ENCODE data around the gene C5orf15. TPM values are rescaled to one million over a fixed set of nuclear protein-coding genes. Genes with fewer than 3 reads are reported as not detected.
"Not testable (repeated sequence)": the region's sequence is repeated elsewhere in the genome, so short reads cannot be mapped to it uniquely, and the experiment has no call there.

C5orf15 gene
- total RNA-seq, 3 donors from 2014 or later, result 24.5 to 38.3 (median 26.8) TPM

DNA sequence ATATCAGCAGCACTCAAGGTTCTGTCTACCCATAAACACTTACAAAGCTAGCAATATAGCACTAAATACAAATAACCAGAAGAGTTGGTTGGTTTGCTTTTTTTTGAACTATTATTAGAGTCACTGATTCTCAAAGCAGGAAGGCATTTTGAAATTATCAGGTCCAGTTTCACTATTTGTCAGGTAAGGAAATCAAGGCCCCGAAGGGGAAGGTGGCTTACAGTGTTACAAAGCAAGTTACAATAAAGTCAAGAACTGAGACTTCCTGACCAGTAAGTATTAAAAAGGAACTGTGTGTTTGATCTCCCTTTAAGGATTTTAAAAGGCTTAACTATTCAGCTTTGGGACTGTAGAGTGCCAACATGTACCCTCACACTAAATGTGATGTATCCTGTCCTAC, 10.8 kb downstream of the C5orf15 start:
- intact Hi-C loops (cut with DNase I, micrococcal nuclease), result no loop called here

DNA sequence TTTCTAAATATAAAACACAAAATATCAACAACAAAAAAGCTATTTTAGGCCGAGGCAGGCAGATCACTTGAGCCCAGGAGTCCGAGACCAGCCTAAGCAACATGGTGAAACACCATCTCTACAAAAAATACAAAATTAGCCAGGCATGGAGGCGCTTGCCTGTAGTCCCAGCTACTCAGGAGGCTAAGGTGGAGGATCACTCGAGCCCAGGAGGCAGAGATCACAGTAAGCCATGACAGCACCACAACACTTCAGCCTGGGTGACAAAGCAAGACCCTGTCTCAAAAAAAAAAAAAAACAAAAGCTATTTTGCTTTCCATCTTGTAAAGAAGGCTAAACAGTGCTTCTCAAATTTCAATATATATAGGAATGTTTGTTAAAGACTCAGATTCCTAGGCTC, 11.3 kb downstream of the C5orf15 start:
- ATAC-seq, result no peak
- peaks cover 4% of the 10 kb centered on the region for H3K4me1 ChIP-seq (ENCODE audit: low read depth)
- no peaks in the 10 kb centered on the region for H3K9me3 ChIP-seq
- H3K4me3 ChIP-seq, result no peak overlapping the region
- H3K36me3 ChIP-seq (ENCODE audit: low read depth), result no peaks in the 10 kb centered on the region
- intact Hi-C loops (cut with DNase I, micrococcal nuclease), result no loop called here
- TF ChIP-seq, protein P1, sequence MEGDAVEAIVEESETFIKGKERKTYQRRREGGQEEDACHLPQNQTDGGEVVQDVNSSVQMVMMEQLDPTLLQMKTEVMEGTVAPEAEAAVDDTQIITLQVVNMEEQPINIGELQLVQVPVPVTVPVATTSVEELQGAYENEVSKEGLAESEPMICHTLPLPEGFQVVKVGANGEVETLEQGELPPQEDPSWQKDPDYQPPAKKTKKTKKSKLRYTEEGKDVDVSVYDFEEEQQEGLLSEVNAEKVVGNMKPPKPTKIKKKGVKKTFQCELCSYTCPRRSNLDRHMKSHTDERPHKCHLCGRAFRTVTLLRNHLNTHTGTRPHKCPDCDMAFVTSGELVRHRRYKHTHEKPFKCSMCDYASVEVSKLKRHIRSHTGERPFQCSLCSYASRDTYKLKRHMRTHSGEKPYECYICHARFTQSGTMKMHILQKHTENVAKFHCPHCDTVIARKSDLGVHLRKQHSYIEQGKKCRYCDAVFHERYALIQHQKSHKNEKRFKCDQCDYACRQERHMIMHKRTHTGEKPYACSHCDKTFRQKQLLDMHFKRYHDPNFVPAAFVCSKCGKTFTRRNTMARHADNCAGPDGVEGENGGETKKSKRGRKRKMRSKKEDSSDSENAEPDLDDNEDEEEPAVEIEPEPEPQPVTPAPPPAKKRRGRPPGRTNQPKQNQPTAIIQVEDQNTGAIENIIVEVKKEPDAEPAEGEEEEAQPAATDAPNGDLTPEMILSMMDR (IDR thresholded peaks at IDR 0.05), result no peak
- DNase-seq, result no peak

More for the DNA sequence above, 10.8 kb downstream of the C5orf15 start:
- no peak for ATAC-seq
- Histone ChIP-seq H3K4me3 (no peak overlapping the region), H3K9me3 (no peaks in the 10 kb centered on the region), H3K36me3 (ENCODE audit: low read depth) (no peaks in the 10 kb centered on the region), H3K4me1 (ENCODE audit: low read depth) (peaks cover 4% of the 10 kb centered on the region)
- TF ChIP-seq, protein P1 (IDR thresholded peaks at IDR 0.05), result no peak
- no peak for DNase-seq

DNA sequence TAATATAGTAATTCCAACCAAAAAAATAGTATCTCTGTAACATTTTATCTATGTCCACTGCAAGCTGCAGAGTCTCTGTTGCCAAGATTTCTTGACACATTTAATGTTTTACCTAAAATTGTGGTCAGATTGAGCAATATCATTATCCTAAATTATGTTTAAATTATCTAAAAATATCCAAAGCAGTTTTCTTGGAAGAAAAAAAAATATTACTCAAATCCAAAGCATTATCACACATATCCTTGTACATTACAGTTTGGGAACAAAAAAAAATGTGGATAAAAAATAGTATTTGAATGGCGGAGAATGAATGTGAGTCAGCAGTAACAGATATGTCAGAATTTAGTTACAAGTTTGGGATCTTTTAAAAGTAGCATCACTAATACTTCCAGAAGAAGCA, 12.2 kb downstream of the C5orf15 start:
- H3K4me3 ChIP-seq; DNase-seq; H3K9me3 ChIP-seq; H3K4me1 ChIP-seq (ENCODE audit: low read depth); ATAC-seq; intact Hi-C loops (cut with DNase I, micrococcal nuclease); H3K36me3 ChIP-seq (ENCODE audit: low read depth): not testable (repeated sequence)

DNA sequence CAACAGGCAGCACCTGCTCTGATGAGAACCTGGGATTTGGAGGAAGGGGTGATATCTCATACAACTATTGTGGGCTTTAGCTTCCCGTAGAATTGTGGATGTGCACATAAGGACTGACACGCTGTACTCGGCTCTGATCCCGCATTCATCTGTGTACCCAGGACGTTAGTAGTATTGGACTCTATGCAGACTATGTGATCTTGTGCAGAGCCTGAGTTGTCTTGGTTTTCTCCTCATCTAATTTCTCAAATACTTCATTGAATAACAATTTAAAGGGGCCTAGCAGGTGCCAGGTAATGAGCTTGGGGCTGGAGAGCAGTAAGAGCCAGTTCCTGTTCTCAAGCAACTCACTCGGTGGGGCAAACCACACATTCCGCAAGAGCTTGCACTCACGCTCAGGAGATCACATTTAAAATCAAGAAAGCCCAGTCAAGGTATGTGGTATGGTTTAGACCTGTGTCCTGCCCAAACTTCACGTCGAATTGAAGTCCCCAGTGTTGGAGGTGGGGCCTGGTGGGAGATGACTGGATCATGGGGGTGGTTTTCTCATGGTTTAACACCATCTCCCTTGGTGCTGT, 14.8 kb downstream of the C5orf15 start:
- DNase-seq (no peak), ATAC-seq (peak; percentile 7)
- no peaks in the 10 kb centered on the region for H3K36me3 ChIP-seq (ENCODE audit: low read depth)
- intact Hi-C loops (cut with DNase I, micrococcal nuclease), result no loop called here
- no peaks in the 10 kb centered on the region for H3K9me3 ChIP-seq
- no peak overlapping the region for H3K4me3 ChIP-seq
- peaks cover 4% of the 10 kb centered on the region for H3K4me1 ChIP-seq (ENCODE audit: low read depth)
- TF ChIP-seq, protein P1 (IDR thresholded peaks at IDR 0.05), result no peak

DNA sequence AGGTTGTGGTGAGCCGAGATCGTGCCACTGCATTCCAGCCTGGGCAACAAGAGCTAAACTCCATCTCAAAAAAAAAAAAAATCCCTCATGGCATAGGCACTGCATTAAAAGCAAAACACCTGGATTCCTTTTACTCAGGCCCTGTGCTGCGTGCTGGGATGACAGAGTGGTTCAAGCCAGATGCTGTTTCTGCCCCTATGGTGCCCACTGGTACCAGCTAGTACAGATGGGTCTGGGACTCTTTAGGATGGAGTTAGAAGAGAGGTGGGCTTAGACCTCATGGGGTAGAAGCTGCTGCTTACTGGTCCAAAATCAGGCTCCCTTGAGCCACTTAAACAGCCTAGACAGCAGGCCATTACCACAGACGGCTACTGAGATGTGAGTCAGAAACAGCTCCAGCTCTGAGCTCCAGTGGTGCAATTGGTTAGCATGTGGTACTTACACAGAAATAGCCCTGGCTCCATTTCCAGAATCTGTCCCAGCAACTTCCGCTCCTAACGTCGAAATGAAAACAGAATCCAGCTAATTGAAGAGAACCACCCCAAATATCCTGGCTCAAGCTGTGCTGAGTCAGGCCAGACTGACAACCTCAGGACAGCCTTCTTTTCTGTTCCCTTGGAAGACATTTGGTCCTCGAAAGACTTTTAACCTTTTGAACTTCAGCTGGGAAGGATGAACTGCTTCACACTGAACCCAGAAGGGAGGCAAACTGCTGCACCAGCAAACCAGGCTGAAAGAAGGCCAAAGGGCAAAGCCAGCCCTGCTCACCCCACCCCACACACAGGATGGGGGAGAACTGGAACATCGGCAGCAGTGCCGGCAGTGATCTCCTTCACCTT, 15.5 kb downstream of the C5orf15 start:
- DNase-seq, result peak in 1 of 3 donors; percentile 54
- Histone ChIP-seq H3K4me3 (no peak overlapping the region), H3K9me3 (no peaks in the 10 kb centered on the region), H3K4me1 (ENCODE audit: low read depth) (peaks cover 4% of the 10 kb centered on the region), H3K36me3 (ENCODE audit: low read depth) (no peaks in the 10 kb centered on the region)
- intact Hi-C loops (cut with DNase I, micrococcal nuclease), result no loop called here
- ATAC-seq, result peak; percentile 59
- TF ChIP-seq, protein P1 (IDR thresholded peaks at IDR 0.05), result no peak
